AG09319 (cell line): ENCODE data around the gene CLEC2L.

ENCODE experiments used
- DNase-seq: peaks from one replicate; pipeline ENCODE4 v3.0.0-alpha.2; 2010; ENCODE audit warnings: low read depth; ENCODE audit errors: extremely low read depth
- CTCF ChIP-seq: IDR thresholded peaks from 2 replicates; pipeline ENCODE4 v1.5.1; 2011; ENCODE audit warnings: low read depth, mild to moderate bottlenecking, inconsistent platforms, low read length, moderate library complexity

The CLEC2L gene

DNA sequence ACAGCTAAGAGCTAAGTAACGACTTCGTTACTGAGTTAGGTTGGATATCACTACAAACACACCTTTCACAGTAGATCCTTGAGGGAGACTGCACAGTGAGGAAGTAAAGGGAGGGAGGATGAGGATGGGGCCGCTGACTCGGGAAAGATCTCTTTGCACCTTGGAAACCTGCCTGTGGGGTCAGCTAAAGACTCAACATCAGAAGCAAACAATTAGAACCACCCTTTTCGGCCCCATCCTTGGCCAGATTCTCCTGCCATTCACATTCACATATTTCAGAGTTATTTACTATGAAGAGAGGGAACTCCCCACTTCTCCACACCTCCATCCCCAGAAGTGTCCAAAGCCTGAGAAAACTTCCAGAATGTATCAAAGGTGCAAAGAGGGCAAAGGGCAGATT, 47.1 kb downstream of the CLEC2L start:
- TF ChIP-seq CTCF, result no peak
- no peak for DNase-seq

DNA sequence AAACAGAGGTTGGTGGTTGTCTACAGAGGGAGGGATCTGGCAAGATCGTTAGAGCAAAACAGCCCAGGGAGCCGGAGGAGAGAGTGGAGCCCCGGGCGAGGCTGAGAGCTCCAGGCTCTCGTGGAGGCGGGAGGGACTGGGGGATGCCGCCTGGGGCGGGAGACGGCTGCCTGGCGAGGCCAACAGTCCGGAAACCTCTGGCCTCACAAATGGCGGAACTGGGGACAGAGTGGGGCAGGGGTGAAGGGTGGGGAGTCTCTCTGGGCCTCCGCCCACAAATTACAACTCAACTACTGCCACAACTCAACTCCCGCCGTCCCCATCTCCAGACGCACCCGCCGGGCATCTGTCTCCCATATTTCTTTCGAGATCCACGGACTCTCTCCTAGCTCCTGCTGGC, 47.7 kb downstream of the CLEC2L start:
- no peak for TF ChIP-seq CTCF
- no peak for DNase-seq

- DNase-seq, result no peak
- no peak for TF ChIP-seq CTCF
Measured at GRCh38 chr7:139571651-139572050, 48.2 kb downstream of the CLEC2L start.

- DNase-seq, result no peak
- TF ChIP-seq CTCF, result no peak
Measured at GRCh38 chr7:139572071-139572470, 48.6 kb downstream of the CLEC2L start.

GRCh38 chr7:139572704-139573385, 49.4 kb downstream of the CLEC2L start:
- TF ChIP-seq CTCF, result no peak
- DNase-seq, result no peak

DNA sequence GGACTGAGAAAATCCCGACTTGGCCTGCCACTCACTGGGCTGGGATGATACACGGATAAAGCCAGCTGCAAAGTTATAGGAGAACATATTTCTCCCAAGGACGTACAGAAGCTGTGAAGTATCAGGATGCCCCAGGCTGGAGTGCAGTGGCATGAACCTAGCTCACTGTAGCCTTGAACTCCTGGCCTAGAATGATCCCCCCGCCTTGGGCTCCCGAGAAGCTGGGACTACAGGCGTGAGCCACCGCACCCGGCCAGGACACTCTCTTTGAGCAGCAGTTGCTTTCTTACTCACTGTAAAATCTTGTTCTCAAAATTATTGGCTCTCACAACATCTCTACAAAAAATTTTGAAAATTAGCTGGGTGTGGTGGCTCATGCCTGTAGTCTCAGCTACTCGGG, 50.4 kb downstream of the CLEC2L start:
- TF ChIP-seq CTCF, result no peak
- DNase-seq, result no peak

DNA sequence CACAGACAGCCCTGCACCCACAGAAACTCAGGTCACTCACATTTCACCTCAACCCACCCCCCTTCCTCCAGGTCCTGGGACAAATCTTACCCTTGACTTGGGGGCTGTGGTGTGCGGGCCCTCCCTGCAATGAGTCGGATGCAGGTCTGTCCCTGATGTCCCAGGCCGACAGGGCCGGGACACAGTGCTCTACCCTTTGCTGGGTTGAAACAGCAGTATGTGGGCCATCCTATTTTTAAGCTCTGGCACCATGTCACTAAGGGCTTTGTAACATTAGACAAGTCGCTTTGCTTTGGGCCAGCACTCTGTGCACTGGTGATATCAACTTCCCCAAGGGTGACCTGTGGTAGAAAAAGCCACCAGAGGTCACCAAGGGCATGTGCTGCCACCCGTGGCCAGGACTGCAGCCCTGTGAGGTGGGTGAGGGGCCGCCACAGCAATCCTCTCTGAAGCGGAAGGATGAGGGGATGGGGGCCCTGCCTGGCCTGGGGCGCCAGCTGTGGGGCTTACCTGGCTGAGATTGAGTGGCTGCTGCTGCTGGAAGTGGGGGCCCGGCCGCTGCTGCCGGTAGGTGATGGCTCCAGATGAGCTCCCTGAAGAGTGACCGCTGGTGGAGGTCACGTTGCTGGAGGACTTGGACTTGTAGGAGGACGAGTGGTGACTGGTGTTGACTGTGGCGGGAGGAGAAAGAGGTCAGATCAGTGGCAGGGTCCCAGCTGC, 51.3 kb downstream of the CLEC2L start:
- no peak for DNase-seq
- TF ChIP-seq CTCF, result no peak
